Psoas muscle (tissue), 8 donors: ENCODE data around the gene ZNF316. TPM values are rescaled to one million over a fixed set of nuclear protein-coding genes. Genes with fewer than 3 reads are reported as not detected.

Experiments used
- ATAC-seq, 4 donors: fragments of 200-7000 bp; cut with Tn5 transposase; one replicate each; pipeline ENCODE4 v1.9.1; 2020; ENCODE audit warnings: moderate library complexity in 3 of 4, mild to moderate bottlenecking in 2 of 4
- DNase-seq, 2 donors: peaks; one replicate each; pipeline ENCODE4 v3.0.0-alpha.2; 2020
- H3K27ac ChIP-seq: fragments of 200-600 bp; one replicate; pipeline ENCODE4 v1.8.0; 2022
- H3K27me3 ChIP-seq, 3 donors: fragments of 200-600 bp in 1 of 3; one replicate each; pipeline versions ENCODE4 v1.6.1 to v1.8.0; 2013 to 2022; ENCODE audit warnings: low read length in 2 of 3, mild to moderate bottlenecking in 2 of 3, moderate library complexity in 1 of 3; ENCODE audit not compliant: insufficient read depth in 3 of 3
- H3K36me3 ChIP-seq, 2 donors: fragments of 200-600 bp in 1 of 2; one replicate each; pipeline versions ENCODE4 v1.6.1 to v1.8.0; 2013 to 2022; ENCODE audit warnings: low read depth in 1 of 2, mild to moderate bottlenecking in 1 of 2, moderate library complexity in 1 of 2; ENCODE audit not compliant: insufficient read depth in 1 of 2
- H3K4me1 ChIP-seq: fragments of 200-600 bp; one replicate; pipeline ENCODE4 v1.8.0; 2022
- H3K4me3 ChIP-seq: fragments of 200-600 bp; one replicate; pipeline ENCODE4 v1.8.0; 2022; ENCODE audit warnings: mild to moderate bottlenecking
- H3K9me3 ChIP-seq: fragments of 200-600 bp; one replicate; pipeline ENCODE4 v1.8.0; 2022
- WGBS, 3 donors: extraction: QIAGEN DNeasy Blood & Tissue Kit; methylation state at CpG; one replicate each; pipeline versions ENCODE4 v1.1.6 to v1.1.7; 2013; 5-methylcytosine and 5-hydroxymethylcytosine counted together
- intact Hi-C, 2 donors: fragments of 100-400 bp; cut with DNase I; formaldehyde crosslinking; loops; one replicate each; pipeline versions ENCODE4 v1.11.0 to v1.14.2; 2022
- polyA plus RNA-seq, 3 donors: library from polyadenylated mRNA; stranded (reverse); fragments of 200-250 nt; gene quantifications; one replicate each; pipeline ENCODE4 v1.2.3, GENCODE V29; 2013
- total RNA-seq, 4 donors: library from RNA; stranded (reverse); fragmentation: NEBNext Ultra II Directional in 2 of 4; extraction: Animal tissue kit (Norgen Biotek cat#: 25700) in 2 of 4; gene quantifications; one replicate each; pipeline versions ENCODE4 v1.2.1 to v1.2.4, GENCODE V29; 2021 to 2023
- TF ChIP-seq, protein P1 (sequence below): fragments of 200-600 bp; IDR thresholded peaks from one replicate; pipeline ENCODE4 v1.8.0; 2022; ENCODE audit warnings: antibody characterized with exemption
- donor health status: healthy with polysubstance abuse.
- donor health status: DM: no; HTN: no; CAD: no; lungs with moderate emphysema.
- donor health status: Bipolar disorder and iron deficiency.
- donor health status: healthy.
- donor health status: DM: yes; HTN: yes; CAD: no.
- donor health status: DM: no; HTN: no; CAD: no.
- donor health status: DM: no; HTN: no; CAD: no.
- donor health status: DM: yes; HTN: yes; CAD: no.

ZNF316 gene
- total and polyA plus RNA-seq, 7 donors = 9.4 to 21.7 (median 16.8) TPM

DNA sequence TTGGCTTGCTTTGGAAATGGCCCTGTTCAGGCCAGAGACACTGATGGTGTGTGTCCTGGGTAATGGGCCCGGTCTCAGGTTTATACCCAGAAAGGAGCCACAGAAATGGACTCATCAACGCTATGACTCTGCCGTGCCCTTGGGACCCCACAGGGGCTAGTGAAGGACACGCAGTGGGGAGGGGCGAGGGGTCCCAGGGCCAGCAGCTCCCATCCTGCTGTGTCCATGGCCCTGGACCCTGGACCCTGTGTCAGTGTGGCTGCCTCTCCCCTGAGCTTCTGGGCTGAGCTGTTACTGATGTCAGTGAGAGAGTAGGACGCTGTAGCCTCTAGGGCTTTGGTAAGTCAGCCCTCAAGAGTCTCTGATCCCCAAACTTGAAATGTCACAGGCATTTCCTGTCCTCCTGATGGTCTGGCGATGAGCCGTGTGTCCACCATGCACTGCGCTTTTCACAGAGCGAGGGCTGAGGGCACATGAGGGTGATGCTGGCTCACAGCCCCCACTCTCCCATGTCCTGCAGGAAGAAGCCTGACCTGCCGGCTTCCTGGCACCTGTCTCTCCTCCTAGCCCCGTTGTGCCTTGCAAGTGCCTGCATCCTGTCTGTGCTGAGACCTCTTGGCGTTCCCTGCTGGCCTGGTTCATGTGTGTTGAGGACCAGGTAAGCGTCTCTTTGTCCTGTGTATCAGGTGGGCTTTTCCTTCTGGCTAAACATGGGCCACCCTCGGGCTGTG lies 4.4 kb downstream of the ZNF316 start:
- WGBS, 3 donors = 86 to 87% (median 87%) methylated on average over 15 of the region's 15 CpGs
- intact Hi-C loops = loop anchor here in 1 of 2 donors (10.0 kb wide), 1 partner anchor 83 kb away; no protein-coding TSS in a partner anchor
- Histone ChIP-seq H3K4me1 (peaks cover 9% of the 10 kb centered on the region), H3K9me3 (no peaks in the 10 kb centered on the region), H3K4me3 (no peak overlapping the region), H3K27ac (no peak overlapping the region), H3K27me3 (no peaks in the 10 kb centered on the region), H3K36me3 (peaks cover 7 to 66% of the 10 kb centered on the region in 2 donors)
- no peak for DNase-seq
- TF ChIP-seq, protein P1, sequence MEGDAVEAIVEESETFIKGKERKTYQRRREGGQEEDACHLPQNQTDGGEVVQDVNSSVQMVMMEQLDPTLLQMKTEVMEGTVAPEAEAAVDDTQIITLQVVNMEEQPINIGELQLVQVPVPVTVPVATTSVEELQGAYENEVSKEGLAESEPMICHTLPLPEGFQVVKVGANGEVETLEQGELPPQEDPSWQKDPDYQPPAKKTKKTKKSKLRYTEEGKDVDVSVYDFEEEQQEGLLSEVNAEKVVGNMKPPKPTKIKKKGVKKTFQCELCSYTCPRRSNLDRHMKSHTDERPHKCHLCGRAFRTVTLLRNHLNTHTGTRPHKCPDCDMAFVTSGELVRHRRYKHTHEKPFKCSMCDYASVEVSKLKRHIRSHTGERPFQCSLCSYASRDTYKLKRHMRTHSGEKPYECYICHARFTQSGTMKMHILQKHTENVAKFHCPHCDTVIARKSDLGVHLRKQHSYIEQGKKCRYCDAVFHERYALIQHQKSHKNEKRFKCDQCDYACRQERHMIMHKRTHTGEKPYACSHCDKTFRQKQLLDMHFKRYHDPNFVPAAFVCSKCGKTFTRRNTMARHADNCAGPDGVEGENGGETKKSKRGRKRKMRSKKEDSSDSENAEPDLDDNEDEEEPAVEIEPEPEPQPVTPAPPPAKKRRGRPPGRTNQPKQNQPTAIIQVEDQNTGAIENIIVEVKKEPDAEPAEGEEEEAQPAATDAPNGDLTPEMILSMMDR = no peak
- ATAC-seq = no peak

DNA sequence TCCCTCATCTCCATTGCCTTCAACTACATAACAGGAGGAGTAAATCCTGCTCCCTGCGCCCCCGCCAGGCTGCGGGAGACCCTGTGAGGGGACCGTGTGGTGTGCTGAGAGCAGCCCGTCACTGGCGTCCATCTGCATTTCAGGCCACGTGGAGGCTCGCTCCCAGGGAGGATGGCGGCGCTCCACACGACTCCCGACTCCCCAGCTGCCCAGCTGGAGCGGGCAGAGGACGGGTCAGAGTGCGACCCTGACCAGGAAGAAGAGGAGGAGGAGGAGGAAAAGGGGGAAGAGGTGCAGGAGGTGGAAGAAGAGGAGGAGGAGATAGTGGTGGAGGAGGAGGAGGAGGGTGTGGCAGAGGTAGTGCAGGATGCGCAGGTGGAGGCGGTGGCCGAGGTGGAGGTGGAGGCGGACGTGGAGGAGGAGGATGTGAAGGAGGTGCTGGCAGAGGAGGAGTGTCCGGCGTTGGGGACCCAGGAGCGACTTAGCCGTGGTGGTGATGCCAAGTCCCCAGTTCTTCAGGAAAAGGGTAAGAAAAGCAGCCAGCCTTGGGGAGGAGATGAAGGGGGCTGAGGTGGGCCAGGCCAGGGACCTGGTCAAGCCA lies 5.2 kb downstream of the ZNF316 start:
- peaks cover 8% of the 10 kb centered on the region for H3K4me1 ChIP-seq
- H3K4me3 ChIP-seq = no peak overlapping the region
- intact Hi-C loops = loop anchor here in 1 of 2 donors (10.0 kb wide), 1 partner anchor 82 kb away; no protein-coding TSS in a partner anchor
- 90 to 93% (median 92%) methylated on average over 24 of the region's 24 CpGs for WGBS, 3 donors
- H3K9me3 ChIP-seq = no peaks in the 10 kb centered on the region
- no peaks in the 10 kb centered on the region for H3K27me3 ChIP-seq
- no peak overlapping the region for H3K27ac ChIP-seq
- ATAC-seq (no peak), DNase-seq (no peak)
- TF ChIP-seq, protein P1 = no peak
- peaks cover 7 to 72% of the 10 kb centered on the region in 2 donors for H3K36me3 ChIP-seq

DNA sequence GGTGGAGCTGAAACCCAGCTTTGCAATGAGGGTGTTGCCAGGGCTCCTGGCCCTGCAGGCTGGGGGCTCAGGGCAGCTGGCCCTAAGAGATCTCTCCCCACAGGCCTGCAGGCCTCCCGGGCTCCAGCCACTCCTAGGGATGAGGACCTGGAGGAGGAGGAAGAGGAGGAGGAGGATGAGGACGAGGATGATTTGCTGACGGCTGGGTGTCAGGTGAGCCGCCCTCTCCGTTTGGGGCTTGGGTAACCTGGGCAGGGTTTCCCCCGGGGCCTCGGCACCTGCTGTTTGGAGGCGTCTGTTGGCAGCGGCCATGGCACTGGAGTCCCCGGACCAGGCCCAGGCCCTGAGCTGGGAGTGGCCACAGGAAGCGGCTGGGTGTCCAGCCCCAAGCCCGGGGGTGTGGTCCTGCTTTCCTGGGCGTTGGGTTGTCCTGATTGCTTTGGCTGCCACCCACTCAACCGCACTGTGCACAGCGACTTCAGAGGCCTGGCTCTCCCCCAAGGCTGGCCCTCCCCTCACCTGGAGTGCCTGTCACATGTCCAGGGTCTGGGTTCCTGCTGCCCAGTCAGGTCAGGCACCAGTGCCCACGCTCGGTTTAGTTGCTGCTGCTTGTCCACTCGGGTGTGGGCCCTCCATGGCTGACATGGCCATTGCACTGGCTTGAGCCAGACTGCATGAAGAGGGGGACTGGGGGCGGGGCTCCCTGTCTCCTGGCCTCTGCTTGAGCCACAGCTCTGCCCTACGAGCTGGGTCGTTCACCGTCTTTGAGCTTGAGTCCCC lies 5.9 kb downstream of the ZNF316 start:
- Histone ChIP-seq H3K36me3 (peaks cover 7 to 79% of the 10 kb centered on the region in 2 donors), H3K9me3 (no peaks in the 10 kb centered on the region), H3K4me1 (peaks cover 7% of the 10 kb centered on the region), H3K27ac (no peak overlapping the region), H3K27me3 (no peaks in the 10 kb centered on the region), H3K4me3 (no peak overlapping the region)
- 75 to 78% (median 76%) methylated on average over 22 of the region's 22 CpGs for WGBS, 3 donors
- no peak for DNase-seq
- ATAC-seq = no peak
- TF ChIP-seq, protein P1 = no peak
- intact Hi-C loops = loop anchor here in 1 of 2 donors (10.0 kb wide), 1 partner anchor 82 kb away; no protein-coding TSS in a partner anchor

DNA sequence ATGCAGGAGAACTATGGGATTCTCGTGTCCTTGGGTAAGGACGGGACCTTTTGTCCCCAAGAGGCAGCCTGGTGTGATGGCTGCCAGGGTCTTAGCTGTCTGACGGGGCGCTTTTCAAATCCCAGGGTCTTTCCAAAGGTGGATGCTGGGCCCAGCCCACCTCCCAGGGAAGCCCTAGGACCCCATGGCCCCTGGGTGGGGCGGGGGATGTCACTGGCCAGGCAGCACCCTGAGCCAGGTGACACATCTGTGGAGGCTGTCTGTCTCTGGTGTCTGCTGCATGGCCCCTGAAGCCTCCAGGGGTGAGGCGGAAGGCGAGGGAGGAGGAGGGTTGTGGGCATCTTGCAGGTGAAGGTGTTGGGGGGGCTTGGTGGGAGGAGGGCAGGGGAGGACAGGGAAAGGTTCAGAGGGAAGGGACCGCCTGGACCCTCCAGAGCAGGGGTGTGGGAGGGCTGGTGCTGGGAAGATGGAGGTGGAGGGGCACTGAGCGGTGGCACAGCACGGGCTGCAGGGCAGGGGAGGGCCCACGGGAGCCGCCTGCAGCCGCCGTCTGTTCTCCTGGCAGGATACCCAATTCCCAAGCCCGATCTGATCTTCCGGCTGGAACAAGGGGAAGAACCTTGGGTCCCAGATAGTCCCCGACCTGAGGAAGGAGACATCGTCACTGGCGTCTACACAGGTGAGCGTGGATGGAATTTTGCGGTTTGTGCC lies 7.0 kb downstream of the ZNF316 start:
- H3K27me3 ChIP-seq = no peaks in the 10 kb centered on the region
- H3K4me3 ChIP-seq = no peak overlapping the region
- ATAC-seq (no peak), DNase-seq (no peak)
- H3K27ac ChIP-seq = no peak overlapping the region
- no peaks in the 10 kb centered on the region for H3K4me1 ChIP-seq
- TF ChIP-seq, protein P1 = no peak
- intact Hi-C loops = loop anchor here in 1 of 2 donors (10.0 kb wide), 1 partner anchor 81 kb away; no protein-coding TSS in a partner anchor
- no peaks in the 10 kb centered on the region for H3K9me3 ChIP-seq
- H3K36me3 ChIP-seq = peaks cover 7 to 86% of the 10 kb centered on the region in 2 donors
- WGBS, 3 donors = 89 to 90% (median 89%) methylated on average over 20 to 21 of the region's 21 CpGs
